WERI-Rb-1 (cell line): ENCODE measurements around the gene NPS.

Source experiments
- DNase-seq: peaks from one replicate; pipeline ENCODE4 v3.0.0-alpha.2; 2020
- H3K27ac ChIP-seq: fragments of 250-450 bp; sonication (Bioruptor Pico); 2 replicates; pipeline ENCODE4 v1.5.1; 2020; ENCODE audit warnings: mild to moderate bottlenecking, moderate library complexity
- H3K27me3 ChIP-seq: fragments of 250-450 bp; sonication (Bioruptor Pico); 2 replicates; pipeline ENCODE4 v1.5.1; 2021; ENCODE audit warnings: mild to moderate bottlenecking, low read depth, moderate library complexity; ENCODE audit not compliant: insufficient read depth, severe bottlenecking
- H3K36me3 ChIP-seq: fragments of 250-450 bp; sonication (Bioruptor Pico); 2 replicates; pipeline ENCODE4 v1.5.1; 2020; ENCODE audit warnings: mild to moderate bottlenecking, moderate library complexity
- H3K4me3 ChIP-seq: 2 replicates; pipeline ENCODE4 v1.5.1; 2011; ENCODE audit warnings: low read depth, mild to moderate bottlenecking, control low read depth, low read length
- H3K9me3 ChIP-seq: fragments of 250-450 bp; sonication (Bioruptor Pico); 2 replicates; pipeline ENCODE4 v1.5.1; 2021; ENCODE audit warnings: mild to moderate bottlenecking, moderate library complexity; ENCODE audit not compliant: severe bottlenecking
- CTCF ChIP-seq: IDR thresholded peaks from 2 replicates; pipeline ENCODE4 v1.5.1; 2011; ENCODE audit warnings: low read depth, mild to moderate bottlenecking, control low read depth, inconsistent platforms, low read length

The NPS gene

GRCh38 chr10:127600479-127600878, 51.4 kb downstream of the NPS start:
- DNase-seq = no peak
- no peak overlapping the region for H3K27ac ChIP-seq
- TF ChIP-seq CTCF = no peak

More at GRCh38 chr10:127600479-127600878, 51.4 kb downstream of the NPS start:
- no peak overlapping the region for H3K4me3 ChIP-seq
- no peaks in the 10 kb centered on the region for H3K27me3 ChIP-seq
- H3K9me3 ChIP-seq = no peaks in the 10 kb centered on the region
- H3K36me3 ChIP-seq = no peaks in the 10 kb centered on the region
